ENCODE data around the gene COL9A3. TPM values are rescaled to one million over a fixed set of nuclear protein-coding genes. Genes with fewer than 3 reads are reported as not detected.

Gene COL9A3
- total RNA-seq, 1 donor from 2014 or later, result 0.99 TPM

DNA sequence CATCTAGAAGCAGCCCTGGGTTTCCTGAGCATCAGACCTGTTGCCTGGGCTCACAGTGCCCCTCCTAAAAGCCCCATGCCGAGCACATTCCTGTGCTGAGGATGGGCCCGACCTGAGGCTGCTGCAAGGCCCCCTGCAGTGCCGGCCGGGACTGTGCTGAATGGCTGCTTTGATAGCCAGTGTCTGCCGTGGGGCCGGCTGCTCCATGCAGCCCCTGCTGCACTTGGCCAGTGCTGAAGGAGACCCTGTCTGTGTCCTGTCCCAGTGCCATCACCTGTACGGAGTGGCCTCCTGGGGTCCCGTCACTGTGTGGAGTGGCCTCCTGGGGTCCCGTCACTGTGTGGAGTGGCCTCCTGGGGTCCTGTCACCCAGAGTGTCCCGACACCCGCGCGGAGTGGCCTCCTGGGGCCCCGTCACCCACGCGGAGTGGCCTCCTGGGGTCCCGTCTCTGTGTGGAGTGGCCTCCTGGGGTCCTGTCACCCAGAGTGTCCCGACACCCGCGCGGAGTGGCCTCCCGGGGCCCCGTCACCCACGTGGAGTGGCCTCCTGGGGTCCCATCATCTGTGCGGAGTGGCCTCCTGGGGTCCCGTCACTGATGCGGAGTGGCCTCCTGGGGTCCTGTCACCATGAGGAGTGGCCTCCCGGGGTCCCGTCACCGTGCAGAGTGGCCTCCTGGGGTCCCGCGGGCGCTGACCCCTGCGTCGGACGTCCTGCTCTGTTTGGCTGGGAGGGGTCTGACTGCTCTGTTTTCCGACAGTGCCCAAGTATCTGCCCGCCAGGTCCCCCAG is 7.0 kb downstream of the COL9A3 start:
- DNase-seq (ENCODE audit: low read depth in 2 of 2), result no peak

DNA sequence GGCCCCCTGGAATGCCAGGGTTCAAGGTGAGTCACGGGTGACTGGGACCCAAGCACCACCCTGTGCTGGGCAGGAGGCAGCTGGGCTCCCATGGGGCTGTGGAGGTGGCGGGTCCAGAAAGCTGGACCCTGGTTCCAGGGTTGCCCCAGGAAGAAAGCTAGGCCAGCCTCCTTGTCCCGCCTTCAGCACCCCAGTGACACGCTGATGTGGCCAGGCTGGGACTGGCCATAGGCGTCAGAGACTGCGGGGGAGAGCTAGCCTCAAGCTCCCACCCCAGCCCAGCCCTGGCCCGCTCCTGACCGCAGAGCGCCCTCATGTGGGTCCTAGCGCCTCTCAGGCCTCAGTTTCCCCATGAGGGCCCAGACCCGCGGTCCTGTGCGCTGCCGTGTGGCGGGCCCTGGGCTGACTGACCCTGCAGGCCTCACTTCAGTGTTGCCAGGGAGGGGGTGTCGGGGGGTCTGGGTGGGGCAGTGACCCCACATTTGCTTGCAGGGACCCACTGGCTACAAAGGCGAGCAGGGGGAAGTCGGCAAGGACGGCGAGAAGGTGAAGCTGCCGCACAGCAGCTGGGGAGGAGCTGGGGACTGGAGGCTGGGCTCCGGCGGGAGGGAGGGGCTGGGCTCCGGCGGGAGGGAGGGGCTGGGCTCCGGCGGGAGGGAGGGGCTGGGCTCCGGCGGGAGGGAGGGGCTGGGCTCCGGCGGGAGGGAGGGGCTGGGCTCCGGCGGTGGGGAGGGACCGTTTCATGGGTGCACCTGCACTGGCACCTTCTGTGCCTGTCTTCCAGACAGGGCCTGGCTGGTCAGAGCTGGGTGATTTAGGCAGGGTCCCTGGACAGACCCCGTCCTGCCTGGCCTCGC is 7.9 kb downstream of the COL9A3 start:
- DNase-seq (ENCODE audit: low read depth in 2 of 2), result peak; percentile 27 to 54

DNA sequence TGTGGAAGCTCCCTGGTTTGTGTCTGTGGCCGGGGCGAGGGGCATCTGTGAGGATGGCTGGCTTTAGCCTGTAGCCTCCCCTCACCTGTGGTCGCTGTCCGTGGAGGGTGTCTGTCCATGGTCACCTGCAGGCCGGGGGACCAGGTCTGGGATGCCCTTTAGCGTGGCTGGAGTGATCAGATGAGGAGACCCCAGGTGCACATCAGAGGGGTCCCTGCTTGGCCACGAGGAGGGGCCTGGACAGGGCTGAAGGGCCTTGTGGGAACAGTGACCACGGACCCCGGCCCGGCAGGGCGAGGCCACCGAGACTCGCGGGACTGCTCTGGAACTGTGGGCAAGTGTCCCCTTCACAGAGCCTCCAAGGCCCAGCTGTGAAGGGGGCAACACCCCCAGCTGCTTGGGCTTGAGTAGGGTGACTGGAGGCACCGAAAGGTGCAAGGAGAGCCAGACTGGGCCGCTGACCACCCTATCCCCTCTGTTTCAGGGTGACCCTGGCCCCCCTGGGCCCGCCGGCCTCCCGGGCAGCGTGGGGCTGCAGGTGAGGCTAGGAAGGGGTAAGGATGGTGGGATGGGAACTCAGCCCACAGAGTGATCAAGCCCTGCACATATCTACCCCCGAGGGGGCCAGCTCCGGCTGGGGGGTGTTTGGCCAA is 8.6 kb downstream of the COL9A3 start:
- no peak for DNase-seq (ENCODE audit: low read depth in 2 of 2)

- no peak for DNase-seq (ENCODE audit: low read depth in 2 of 2)
These were observed 9.3 kb downstream of the COL9A3 start for GRCh38 chr20:62825986-62826645.

DNA sequence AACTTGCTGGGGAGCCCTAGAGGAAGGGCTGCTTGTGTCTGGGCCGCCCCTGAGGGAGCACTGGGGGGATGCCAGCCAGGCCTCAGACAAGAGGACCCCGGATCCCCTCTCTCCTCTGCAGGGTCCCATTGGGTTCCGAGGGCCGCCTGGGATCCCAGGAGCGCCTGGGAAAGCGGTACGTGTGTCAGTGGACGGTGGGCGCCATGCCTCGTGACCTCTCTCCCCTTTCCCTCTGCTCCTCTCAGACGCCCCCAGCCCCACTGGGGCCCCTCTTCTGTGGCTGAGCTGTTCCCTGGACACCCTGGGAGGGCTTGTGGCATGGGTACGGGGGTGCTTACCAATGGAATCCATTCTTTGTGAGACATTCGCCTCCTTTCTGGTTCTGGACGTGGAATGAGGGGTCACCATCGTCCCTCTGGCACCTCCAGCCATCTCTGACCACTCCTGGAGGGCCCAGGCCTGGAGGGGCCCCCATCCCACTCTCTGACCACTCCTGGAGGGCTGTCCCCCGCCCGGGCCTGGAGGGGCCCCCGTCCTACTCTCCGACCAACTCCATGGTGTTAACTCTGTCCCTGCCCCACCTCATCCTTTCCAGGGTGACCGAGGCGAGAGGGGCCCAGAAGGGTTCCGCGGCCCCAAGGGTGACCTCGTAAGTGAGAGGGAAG is 9.9 kb downstream of the COL9A3 start:
- DNase-seq (ENCODE audit: low read depth in 2 of 2), result no peak

DNA sequence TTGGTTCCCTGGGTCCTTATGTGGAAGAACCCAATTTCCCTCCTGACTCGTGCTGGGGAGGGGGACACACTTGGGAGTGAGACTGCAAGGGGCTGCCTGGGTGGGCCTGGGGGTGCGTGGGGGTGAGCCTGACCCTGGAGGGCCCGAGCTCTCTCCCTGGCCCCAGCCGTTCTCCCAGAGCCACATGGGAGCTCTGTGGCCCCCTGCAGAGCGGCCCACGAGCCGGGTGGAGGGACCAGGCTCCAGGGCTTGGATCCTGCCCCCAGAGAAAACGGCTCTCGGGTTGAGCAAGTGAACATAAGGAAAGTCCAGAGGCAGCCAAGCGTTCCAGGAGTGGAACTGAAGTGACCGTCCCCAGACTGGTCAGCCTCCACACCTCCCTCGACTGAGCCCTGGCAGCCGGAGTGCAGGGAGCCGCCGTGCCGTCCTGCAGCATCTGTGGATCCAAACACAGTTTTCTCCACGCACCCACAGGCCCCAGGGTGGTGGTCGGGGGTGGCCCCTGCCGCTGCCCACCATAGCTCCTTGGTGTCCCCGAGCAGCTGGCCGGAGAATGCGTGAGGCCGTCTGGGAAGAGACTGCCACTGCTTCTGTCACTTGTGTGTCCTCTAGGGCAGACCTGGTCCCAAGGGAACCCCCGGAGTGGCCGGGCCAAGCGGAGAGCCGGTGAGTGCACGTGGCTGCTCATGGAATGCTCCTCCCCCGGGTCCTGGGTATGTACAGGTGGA is 10.6 kb downstream of the COL9A3 start:
- DNase-seq (ENCODE audit: low read depth in 2 of 2), result no peak

GRCh38 chr20:62828051-62828450 is 11.2 kb downstream of the COL9A3 start:
- DNase-seq (ENCODE audit: low read depth in 2 of 2), result no peak

DNA sequence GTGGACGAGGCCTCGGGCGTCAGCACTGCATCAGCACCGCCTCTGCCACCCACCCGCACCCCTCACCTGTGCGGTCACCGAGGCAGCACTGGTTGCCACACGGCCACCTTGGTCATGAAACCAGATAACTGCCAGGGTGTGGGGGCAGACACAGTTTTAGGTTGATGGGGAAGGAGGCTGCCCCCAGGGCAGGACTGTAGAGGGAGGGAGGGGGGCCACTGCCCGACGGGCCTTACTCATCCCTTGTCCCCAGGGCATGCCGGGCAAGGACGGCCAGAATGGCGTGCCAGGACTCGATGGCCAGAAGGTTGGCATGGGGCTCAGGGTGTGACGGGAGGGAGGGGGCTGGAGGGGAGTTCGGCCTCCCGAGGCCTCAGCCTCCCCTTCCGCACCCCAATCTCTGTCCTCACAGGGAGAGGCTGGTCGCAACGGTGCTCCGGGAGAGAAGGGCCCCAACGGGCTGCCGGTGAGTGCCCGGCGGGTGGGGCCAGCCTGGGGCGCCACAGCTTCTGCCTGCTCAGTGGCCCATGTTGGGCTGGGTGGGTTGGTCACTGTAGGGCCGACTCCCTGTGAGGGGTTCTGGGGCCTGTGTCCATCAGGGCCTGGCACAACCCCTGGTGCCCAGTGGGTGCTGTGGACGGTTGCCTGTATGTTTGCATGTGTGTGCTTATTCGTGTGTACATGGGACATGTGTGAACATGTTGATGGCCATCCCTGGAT is 11.8 kb downstream of the COL9A3 start:
- no peak for DNase-seq (ENCODE audit: low read depth in 2 of 2)

- no peak for DNase-seq (ENCODE audit: low read depth in 2 of 2)
These were observed 12.7 kb downstream of the COL9A3 start for GRCh38 chr20:62829231-62830230.

- no peak for DNase-seq (ENCODE audit: low read depth in 2 of 2)
These were observed 13.4 kb downstream of the COL9A3 start for GRCh38 chr20:62830251-62830650.

DNA sequence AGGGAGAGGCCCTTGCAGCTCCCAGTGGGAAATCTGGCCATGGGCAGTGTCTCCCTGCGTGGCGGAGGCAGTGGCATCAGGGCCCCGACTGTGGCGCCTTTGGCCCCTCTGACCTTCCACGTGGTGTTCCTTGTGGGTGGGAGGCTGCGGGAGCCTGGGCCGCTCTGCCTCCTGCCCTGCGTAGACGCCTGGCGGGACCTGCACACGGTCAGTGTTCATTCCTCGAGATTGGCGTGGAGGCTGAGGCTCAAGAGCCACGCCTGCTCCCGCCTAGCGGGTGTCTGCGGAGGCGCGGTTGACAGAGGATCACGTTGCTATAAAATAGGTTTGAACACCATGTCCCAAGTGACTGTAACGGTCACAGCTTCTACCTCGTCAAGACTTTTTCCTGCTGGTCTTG is 14.0 kb downstream of the COL9A3 start:
- DNase-seq (ENCODE audit: low read depth in 2 of 2), result no peak

- no peak for DNase-seq (ENCODE audit: low read depth in 2 of 2)
These were observed 14.5 kb downstream of the COL9A3 start for GRCh38 chr20:62831361-62831788.

DNA sequence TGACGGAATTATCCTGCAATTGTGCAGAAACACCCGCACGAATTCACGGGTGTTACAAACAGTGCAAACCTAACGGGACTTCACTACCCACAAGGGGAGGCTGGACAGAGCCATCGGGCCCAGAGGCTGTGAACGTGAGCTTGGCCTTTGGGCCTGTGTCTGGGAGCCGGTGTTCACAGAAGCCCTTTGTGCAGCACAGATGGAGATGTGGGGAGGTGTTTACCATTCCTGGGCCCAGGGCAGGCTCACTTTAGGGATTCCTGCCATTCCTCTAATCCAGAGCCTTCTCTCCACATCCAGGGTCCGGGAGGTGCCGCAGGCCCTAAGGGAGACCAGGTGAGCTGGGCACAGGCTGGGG is 15.0 kb downstream of the COL9A3 start:
- DNase-seq (ENCODE audit: low read depth in 2 of 2), result no peak

- peak in 1 of 2 donors; percentile 37 for DNase-seq (ENCODE audit: low read depth in 2 of 2)
These were observed 15.5 kb downstream of the COL9A3 start for GRCh38 chr20:62832212-62832922.

DNA sequence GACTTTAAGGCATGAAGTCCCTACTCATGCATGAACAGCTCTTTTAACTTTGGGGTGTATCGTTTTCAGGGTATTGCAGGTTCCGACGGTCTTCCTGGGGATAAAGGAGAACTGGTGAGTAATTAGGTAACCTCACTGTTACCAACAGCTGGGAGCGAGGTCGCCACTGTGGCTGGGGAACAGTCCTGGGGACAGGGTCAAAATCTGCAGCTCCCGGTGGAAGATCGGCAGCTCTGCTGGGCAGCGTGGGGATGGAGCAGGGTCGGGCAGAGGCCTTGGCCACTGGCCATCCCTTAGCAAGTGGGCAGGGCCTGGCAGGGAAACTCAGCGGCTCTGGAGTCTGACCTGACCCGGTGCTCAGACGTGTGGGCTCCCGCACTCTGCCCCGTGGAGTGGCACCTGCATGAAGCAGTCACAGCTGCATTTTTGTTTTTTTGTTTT is 16.1 kb downstream of the COL9A3 start:
- DNase-seq (ENCODE audit: low read depth in 2 of 2), result no peak

GRCh38 chr20:62834967-62835730 is 18.3 kb downstream of the COL9A3 start:
- no peak for DNase-seq (ENCODE audit: low read depth in 2 of 2)

All from lung microvascular endothelial cell (primary cell).